H1 (cell line): Measurements from ENCODE around the gene BCL2L14. TPM values are rescaled to one million over a fixed set of nuclear protein-coding genes. Genes with fewer than 3 reads are reported as not detected.

Source experiments
- ASH2L ChIP-seq: fragments of 200-600, 300-600 bp; sonication (generic); IDR thresholded peaks from one replicate; pipeline ENCODE4 v1.7.1; 2017; ENCODE audit warnings: low read length
- EP300 ChIP-seq, 2 experiments: IDR thresholded peaks; 1 replicate in 1 of 2; 2 replicates in 1 of 2; pipeline ENCODE4 v1.6.1; 2011 to 2012; ENCODE audit warnings: low read depth in 2 of 2, low read length in 2 of 2, mild to moderate bottlenecking in 2 of 2, borderline replicate concordance in 1 of 2, inconsistent platforms in 1 of 2, moderate library complexity in 1 of 2
- HDAC6 ChIP-seq: IDR thresholded peaks from one replicate; pipeline ENCODE4 v1.7.1; 2012; ENCODE audit warnings: low read depth, mild to moderate bottlenecking, inconsistent platforms, low read length, moderate library complexity
- KDM4A ChIP-seq: IDR thresholded peaks from one replicate; pipeline ENCODE4 v1.7.1; 2012; ENCODE audit warnings: low read depth, mild to moderate bottlenecking, moderate library complexity, low read length, inconsistent platforms; ENCODE audit not compliant: severe bottlenecking
- NANOG ChIP-seq: IDR thresholded peaks from 2 replicates; pipeline ENCODE4 v1.6.1; 2011; ENCODE audit warnings: low read length, low read depth, mild to moderate bottlenecking, inconsistent platforms; ENCODE audit not compliant: insufficient read depth, poor library complexity, severe bottlenecking
- polyA plus RNA-seq, 7 experiments: library from polyadenylated mRNA; depleted of rRNA in 3 of 7; stranded (reverse) in 5 of 7; unstranded in 2 of 7; fragments of >200 nt in 5 of 7; fragments of 200-250 nt in 2 of 7; gene quantifications; 1 replicate in 5 of 7; 2 replicates in 1 of 7; 4 replicates in 1 of 7; pipeline versions ENCODE4 v1.2.1 to v1.2.3, GENCODE V29; 2011 to 2013; ENCODE audit warnings: missing spikeins in 2 of 7, mixed read lengths in 2 of 7
- total RNA-seq: library from RNA; stranded (reverse); fragmentation: NEBNext Ultra II Directional; extraction: Animal tissue kit (Norgen Biotek cat#: 25700); gene quantifications from 2 replicates; pipeline ENCODE4 v1.2.1, GENCODE V29; 2021

Gene BCL2L14
- total and polyA plus RNA-seq, 2 of the 8 experiments (the other 6 are each of a cell fraction or from before 2014, with no cell fraction given), result 0.80 to 2.4 TPM

- TF ChIP-seq EP300 (IDR thresholded peaks at IDR 0.05; ENCODE audit: borderline replicate concordance in 1 of 2, low read depth in 2 of 2, low read length in 2 of 2) (no peak), KDM4A (no peak), NANOG (no peak), ASH2L (no peak), HDAC6 (no peak)
Observed at GRCh38 chr12:12046401-12046800, 24.3 kb upstream of the BCL2L14 start (continued).
